Activated T-helper 1 cell treated with anti-CD3 and anti-CD28 coated beads, Interleukin-12 subunit alpha, Interleukin-12 subunit beta, Interleukin-2, Interleukin-4 antibody, amounts not matched to agents 30 ng/mL and 10 ng/mL and 1 ng/mL, durations not matched to agents 14 hours and 24 hours and 36 hours (primary cell): Measurements from ENCODE around the gene LRP10. TPM values are rescaled to one million over a fixed set of nuclear protein-coding genes. Genes with fewer than 3 reads are reported as not detected.
A peak's percentile ranks its signal among the peaks of the same experiment; 100 is the strongest.

Experiments
- DNase-seq: peaks from one replicate; pipeline ENCODE4 v3.0.0; 2021; ENCODE audit warnings: low spot score
- H3K27ac Mint-ChIP-seq: one replicate; pipeline ENCODE4 v1.8.0; 2021; ENCODE audit warnings: mild to moderate bottlenecking, mixed read lengths
- H3K27me3 Mint-ChIP-seq: one replicate; pipeline ENCODE4 v1.8.0; 2022; ENCODE audit warnings: mild to moderate bottlenecking, moderate library complexity, mixed read lengths; ENCODE audit not compliant: insufficient read depth
- H3K36me3 Mint-ChIP-seq: one replicate; pipeline ENCODE4 v1.8.0; 2021; ENCODE audit warnings: low read depth, mixed read lengths
- H3K4me1 Mint-ChIP-seq: one replicate; pipeline ENCODE4 v1.8.0; 2021; ENCODE audit warnings: low read depth, mixed read lengths
- H3K4me3 Mint-ChIP-seq: one replicate; pipeline ENCODE4 v1.8.0; 2021; ENCODE audit warnings: mild to moderate bottlenecking, moderate library complexity, mixed read lengths
- H3K9me3 Mint-ChIP-seq: one replicate; pipeline ENCODE4 v1.8.0; 2021; ENCODE audit warnings: mixed read lengths
- intact Hi-C: fragments of 100-400 bp; cut with micrococcal nuclease; formaldehyde crosslinking; loops from one replicate; pipeline ENCODE4 v1.15.1; 2024
- total RNA-seq: library from RNA; stranded (reverse); gene quantifications from 2 replicates; pipeline ENCODE4 v1.2.3, GENCODE V29; 2022

The LRP10 gene
- total RNA-seq, 1 donor from 2014 or later: 44.6 TPM

DNA sequence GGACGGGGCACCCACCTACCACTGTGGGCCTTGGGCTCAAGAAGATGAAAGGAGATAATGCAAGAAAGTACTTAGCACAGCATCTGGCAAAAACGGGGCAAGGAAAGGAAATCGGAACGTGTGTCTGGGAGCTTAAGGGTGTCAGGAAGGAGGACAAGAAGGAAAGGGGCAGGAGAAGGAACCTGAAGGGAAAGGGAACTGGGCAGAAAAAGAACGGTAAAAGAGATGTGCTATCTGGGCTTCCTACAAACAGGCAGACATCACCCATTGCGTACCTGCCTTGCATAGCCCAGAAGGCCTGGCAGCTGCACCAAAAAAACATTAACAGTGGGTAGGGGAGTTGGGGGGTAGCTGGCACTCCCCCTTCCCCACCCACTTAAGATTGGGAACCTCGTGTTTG, 10.5 kb downstream of the LRP10 start:
- DNase-seq: no peak
- Mint-ChIP-seq H3K27me3 (peaks cover 8% of the 10 kb centered on the region), H3K27ac (no peak overlapping the region), H3K4me1 (peaks cover 13% of the 10 kb centered on the region), H3K9me3 (no peaks in the 10 kb centered on the region), H3K4me3 (no peak overlapping the region), H3K36me3 (peaks cover 20% of the 10 kb centered on the region)
- intact Hi-C loops: no loop called here

DNA sequence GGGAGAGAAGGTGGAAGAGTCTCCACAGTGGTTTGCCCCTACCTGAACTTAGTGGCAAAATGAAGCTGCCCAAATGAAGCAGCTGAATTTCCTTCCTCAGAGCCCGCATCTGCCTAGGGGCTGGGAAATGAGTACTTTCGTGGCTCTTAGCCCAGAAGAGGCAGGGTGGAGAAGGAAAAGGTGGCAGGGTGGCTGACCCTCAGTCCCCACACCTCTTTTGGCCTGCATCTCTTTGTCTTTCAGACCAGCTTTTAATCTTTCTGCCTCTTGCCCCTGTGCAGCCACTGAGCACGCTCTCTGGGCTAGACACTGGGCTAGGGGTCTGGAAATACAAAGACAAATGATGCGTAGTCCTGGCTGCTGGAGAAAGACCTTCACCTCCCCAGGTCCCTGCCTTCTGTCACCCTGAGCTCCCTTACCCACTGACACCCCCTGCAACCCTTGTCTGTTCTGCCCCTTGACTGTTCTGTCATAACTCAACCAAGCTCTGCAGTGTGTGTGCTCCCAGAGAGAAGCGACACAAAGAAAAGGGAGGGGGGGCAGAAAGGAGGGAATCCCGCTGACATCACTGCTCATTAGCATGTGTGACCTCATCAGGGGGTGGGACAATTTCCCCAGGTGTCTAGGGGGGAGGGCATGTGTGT, 11.1 kb downstream of the LRP10 start:
- DNase-seq: no peak
- Mint-ChIP-seq H3K27me3 (peaks cover 8% of the 10 kb centered on the region), H3K4me1 (peaks cover 19% of the 10 kb centered on the region), H3K36me3 (peaks cover 16% of the 10 kb centered on the region), H3K4me3 (no peak overlapping the region), H3K9me3 (no peaks in the 10 kb centered on the region), H3K27ac (no peak overlapping the region)
- intact Hi-C loops: loop anchor here (1.0 kb wide), 1 partner anchor 23 kb away; no protein-coding TSS in a partner anchor

DNA sequence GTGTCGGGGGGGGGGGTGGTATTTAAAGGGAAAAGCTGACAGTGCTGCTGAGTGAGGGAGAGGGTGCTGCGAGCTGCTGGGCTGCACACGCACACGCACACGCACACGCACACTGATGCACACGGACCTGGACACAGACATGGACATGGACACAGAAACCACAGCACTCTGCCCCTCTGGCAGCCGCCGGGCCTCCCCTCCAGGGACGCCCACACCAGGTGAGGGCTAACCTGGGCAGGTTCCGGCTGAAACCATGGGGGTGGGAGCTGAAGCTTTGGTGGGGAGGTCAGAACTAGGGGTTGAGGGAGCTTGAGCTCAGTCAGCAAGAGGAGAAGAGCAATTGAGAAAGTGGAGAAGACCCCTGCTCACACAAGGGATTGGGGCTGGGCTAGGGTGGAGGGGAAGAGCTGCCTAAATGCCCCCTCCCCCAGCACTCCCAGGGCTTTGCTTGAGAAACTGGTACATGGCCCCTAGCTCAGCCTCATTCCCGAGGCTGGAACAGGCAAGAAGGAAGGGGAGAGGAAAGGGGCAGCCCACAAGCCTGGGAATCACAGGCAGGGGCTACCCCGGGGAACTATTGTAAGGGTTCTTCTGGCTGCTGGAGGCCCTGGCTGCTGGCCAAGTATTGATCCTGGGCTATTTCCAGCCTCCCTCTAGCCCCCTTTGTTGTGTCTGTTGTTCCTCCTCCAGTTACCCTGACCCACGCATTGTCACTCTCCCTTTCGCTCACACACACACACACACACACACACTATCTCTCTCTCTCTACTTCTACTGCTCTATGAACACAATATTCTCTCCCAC, 11.8 kb downstream of the LRP10 start, which contains the start of gene REM2:
REM2 (plus strand) TSS at position 50 of the 804 bp plus-strand sequence; CDS start at position 116, 66 bp downstream.
- peaks cover 8% of the 10 kb centered on the region for H3K27me3 Mint-ChIP-seq
- H3K36me3 Mint-ChIP-seq: peaks cover 10% of the 10 kb centered on the region
- no peaks in the 10 kb centered on the region for H3K9me3 Mint-ChIP-seq
- no peak for DNase-seq
- H3K4me1 Mint-ChIP-seq: peaks cover 22% of the 10 kb centered on the region
- no peak within 1 kb of the TSS for H3K27ac Mint-ChIP-seq
- intact Hi-C loops: loop anchor here (1.0 kb wide), 1 partner anchor 24 kb away; no protein-coding TSS in a partner anchor
- H3K4me3 Mint-ChIP-seq: no peak within 1 kb of the TSS

DNA sequence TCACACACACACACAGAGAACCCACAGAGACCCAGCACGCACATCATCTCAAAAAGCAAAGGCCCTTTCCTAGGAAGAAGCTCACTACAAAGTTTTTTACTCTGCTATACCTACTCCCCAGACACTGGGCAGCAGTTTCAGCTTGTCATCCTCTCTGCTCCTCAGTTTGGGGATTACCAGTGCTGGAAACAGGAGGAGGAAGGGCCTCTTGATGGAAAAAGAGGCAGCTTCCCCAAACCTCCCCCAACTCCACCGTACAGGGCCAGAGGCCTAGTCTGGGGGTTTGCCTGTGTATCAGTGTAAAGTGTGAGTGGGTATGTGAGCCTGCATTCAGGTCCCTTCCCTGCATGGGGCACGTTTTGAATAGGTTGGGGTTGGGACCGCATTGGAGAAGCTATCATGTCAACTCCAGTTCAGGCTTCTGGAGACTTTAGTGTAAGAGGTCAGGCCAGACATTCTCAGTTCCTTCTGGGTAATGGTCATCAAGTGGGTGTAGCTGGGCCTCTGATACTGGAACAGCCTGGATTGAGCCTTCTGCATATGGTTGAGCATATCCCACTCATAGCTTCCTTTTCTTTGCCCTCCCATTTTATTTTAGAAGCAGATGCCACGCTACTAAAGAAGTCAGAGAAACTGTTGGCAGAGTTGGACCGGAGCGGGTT, 12.7 kb downstream of the LRP10 start:
- peaks cover 21% of the 10 kb centered on the region for H3K4me1 Mint-ChIP-seq
- H3K9me3 Mint-ChIP-seq: no peaks in the 10 kb centered on the region
- intact Hi-C loops: no loop called here
- no peak overlapping the region for H3K27ac Mint-ChIP-seq
- H3K27me3 Mint-ChIP-seq: peaks cover 8% of the 10 kb centered on the region
- no peak overlapping the region for H3K4me3 Mint-ChIP-seq
- H3K36me3 Mint-ChIP-seq: peaks cover 5% of the 10 kb centered on the region
- no peak for DNase-seq

DNA sequence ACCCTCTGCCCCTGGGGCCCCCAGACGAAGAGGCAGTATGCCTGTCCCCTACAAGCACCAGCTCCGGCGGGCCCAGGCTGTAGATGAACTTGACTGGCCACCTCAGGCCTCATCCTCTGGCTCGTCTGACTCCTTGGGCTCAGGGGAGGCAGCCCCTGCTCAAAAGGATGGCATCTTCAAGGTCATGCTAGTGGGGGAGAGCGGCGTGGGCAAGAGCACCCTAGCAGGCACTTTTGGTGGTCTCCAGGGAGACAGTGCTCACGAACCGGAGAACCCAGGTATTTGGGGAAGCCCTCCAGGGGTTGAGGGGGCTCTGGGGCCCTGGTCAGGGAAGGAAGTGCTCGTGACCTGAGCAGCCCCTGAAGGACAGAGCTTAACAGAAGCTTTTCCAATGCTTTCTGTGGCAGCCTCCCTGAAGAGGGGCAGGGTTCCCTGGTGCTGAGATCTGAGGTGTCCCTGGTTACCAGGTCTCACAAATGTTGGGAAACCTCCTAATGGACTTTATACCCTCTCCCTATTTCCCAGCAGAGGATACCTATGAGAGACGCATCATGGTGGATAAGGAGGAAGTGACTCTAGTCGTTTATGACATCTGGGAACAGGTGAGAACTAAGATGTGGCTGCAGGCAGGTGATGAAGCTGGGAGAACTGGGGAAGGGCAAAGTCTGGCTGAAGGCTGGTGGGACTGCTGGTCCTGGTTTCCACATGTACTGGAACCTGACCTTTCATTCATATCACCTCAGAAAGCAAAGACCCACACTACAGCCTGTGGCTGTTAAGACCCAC, 13.4 kb downstream of the LRP10 start:
- intact Hi-C loops: no loop called here
- peaks cover 25% of the 10 kb centered on the region for H3K4me1 Mint-ChIP-seq
- no peaks in the 10 kb centered on the region for H3K9me3 Mint-ChIP-seq
- H3K4me3 Mint-ChIP-seq: no peak overlapping the region
- H3K27ac Mint-ChIP-seq: no peak overlapping the region
- peaks cover 4% of the 10 kb centered on the region for H3K36me3 Mint-ChIP-seq
- peaks cover 8% of the 10 kb centered on the region for H3K27me3 Mint-ChIP-seq
- no peak for DNase-seq

DNA sequence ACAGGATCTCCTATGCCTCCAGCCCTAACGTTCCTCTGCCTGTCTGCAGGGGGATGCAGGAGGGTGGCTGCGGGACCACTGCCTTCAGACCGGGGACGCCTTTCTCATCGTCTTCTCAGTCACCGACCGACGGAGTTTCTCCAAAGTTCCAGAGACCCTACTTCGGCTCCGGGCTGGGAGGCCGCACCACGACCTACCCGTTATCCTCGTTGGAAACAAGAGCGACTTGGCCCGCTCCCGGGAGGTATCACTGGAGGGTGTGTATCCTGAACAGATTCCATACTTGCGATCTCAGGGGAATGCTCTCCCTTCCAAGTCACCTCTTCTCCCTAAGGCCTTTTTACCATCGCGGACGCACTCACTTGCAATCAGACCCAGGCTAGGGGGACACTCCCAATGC, 14.4 kb downstream of the LRP10 start:
- Mint-ChIP-seq H3K27me3 (peaks cover 8% of the 10 kb centered on the region), H3K9me3 (no peaks in the 10 kb centered on the region), H3K27ac (peak overlapping the region; percentile 59), H3K4me1 (peaks cover 31% of the 10 kb centered on the region), H3K4me3 (peak overlapping the region; percentile 36), H3K36me3 (peaks cover 8% of the 10 kb centered on the region)
- intact Hi-C loops: loop anchor here (2.0 kb wide), 1 partner anchor 15 kb away; no protein-coding TSS in a partner anchor
- no peak for DNase-seq

DNA sequence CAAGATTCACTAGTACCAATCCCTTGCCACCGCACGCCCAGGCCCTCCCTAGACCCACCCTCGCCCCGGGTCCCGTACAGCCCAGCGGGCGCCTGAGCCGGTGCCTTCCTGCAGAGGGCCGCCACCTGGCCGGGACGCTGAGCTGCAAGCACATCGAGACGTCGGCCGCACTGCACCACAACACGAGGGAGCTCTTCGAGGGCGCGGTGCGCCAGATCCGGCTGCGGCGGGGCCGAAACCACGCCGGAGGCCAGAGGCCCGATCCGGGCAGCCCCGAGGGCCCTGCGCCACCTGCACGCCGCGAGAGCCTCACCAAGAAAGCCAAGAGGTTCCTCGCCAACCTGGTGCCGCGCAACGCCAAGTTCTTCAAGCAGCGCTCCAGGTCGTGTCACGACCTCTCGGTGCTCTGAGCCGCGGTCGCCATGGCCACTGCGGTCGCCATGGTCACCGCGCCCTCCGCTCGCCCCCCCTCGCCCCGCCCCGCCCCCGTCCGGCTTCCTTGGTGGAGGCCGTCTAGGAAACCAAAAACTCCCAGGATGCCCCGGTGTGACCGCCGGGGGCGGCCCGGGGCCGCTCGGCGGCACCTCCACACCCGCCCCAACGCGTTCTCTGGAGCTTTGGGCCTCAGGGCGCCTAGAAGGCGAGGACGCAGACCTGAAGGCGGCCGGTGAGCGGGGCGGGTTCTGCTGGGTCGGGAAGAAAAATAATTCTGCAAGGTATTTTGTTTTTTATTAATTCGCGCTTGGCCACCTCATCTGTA, 15.1 kb downstream of the LRP10 start:
- intact Hi-C loops: loop anchor here (1.0 to 2.0 kb wide), 4 partner anchors 14 to 43 kb away; partner anchors contain the start of genes LRP10, PRMT5 and RBM23
- Mint-ChIP-seq H3K9me3 (no peaks in the 10 kb centered on the region), H3K27me3 (peaks cover 8% of the 10 kb centered on the region), H3K36me3 (peaks cover 8% of the 10 kb centered on the region), H3K27ac (peak overlapping the region; percentile 88), H3K4me3 (peak overlapping the region; percentile 87), H3K4me1 (peaks cover 31% of the 10 kb centered on the region)
- peak; percentile 62 for DNase-seq

DNA sequence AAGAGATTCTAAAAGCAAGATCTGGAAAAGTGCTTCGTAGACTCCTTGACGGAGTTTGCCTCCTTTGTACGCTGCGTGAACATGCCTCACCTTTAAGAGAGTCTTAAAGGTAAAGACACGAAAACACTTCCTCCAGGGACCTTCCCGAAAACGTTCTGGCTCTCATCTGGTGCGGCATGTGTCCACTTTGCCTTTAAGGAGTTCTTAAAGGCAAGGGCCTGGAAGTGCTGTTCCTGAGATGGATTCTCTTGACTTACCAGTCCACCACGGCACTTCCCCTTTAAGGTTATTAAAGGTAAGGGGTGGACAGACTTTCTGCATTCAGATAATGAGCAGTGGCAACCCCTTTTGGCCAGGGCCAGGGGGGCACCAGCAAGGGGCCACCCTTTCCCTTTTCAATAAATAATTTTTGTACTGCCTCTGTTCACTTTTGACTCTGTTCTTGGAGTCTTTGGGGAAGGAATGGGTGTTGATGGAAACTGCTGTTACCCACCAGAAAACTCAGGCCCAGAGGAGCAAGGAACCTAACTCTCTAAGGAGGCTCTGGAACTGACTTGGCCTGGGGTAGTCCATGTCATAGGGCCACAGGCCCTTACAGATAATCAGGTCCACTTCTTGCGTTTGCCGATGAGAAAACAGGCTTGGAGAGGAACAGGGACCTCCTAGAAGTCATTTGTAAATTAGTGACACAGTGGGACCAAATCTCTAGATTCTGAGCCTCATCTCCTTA, 15.9 kb downstream of the LRP10 start:
- H3K4me3 Mint-ChIP-seq: peak overlapping the region; percentile 87
- no peaks in the 10 kb centered on the region for H3K9me3 Mint-ChIP-seq
- peaks cover 6% of the 10 kb centered on the region for H3K27me3 Mint-ChIP-seq
- H3K4me1 Mint-ChIP-seq: peaks cover 31% of the 10 kb centered on the region
- intact Hi-C loops: loop anchor here (1.0 to 2.0 kb wide), 4 partner anchors 13 to 42 kb away; partner anchors contain the start of genes LRP10, PRMT5 and RBM23
- peak overlapping the region; percentile 88 for H3K27ac Mint-ChIP-seq
- DNase-seq: peak; percentile 48
- peaks cover 8% of the 10 kb centered on the region for H3K36me3 Mint-ChIP-seq

DNA sequence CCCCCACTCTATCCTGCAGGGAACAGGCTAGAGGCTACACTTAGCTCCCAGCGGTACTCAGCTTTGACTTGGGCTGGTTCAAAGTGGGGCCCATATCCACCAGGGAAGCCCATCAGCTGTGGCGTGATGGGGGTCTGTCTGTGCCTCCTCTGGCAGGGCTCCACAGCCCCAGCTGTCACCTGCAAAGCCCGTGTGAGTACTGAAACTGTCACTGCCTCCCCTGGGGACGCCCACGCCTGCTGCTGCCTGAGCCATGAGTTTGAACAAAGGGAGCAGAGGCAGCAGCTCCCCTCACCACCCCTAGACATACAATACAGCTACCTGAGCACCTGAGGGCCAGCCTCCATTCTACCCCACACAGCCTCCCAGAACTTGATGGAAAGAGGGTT, 16.4 kb downstream of the LRP10 start:
- Mint-ChIP-seq H3K4me1 (peaks cover 31% of the 10 kb centered on the region), H3K36me3 (peaks cover 9% of the 10 kb centered on the region)

DNA sequence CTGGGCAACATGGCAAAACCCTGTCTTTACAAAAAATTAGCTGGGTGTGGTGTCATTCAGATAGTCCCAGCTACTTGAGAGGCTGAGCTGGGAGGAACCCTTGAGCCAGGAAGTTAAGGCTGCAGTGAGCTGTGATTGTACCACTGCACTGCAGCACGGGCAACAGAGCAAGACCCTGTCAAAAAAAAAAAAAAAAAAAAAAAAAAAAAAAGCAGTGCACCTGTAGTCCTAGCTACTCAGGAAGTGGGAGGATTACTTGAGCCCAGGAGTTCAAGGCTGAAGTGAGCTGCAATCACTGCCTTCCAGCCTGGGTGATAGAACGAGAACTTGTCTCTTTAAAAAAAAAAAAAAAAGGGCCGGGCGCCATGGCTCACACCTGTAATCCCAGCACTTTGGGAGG, 17.1 kb downstream of the LRP10 start:
- Mint-ChIP-seq H3K36me3 (peaks cover 12% of the 10 kb centered on the region), H3K4me3 (no peak overlapping the region), H3K27me3 (peaks cover 5% of the 10 kb centered on the region), H3K4me1 (peaks cover 31% of the 10 kb centered on the region), H3K27ac (no peak overlapping the region), H3K9me3 (no peaks in the 10 kb centered on the region)
- no peak for DNase-seq
- intact Hi-C loops: no loop called here

More for the DNA sequence above, 16.4 kb downstream of the LRP10 start:
- H3K27ac Mint-ChIP-seq: peak overlapping the region; percentile 88
- no peaks in the 10 kb centered on the region for H3K9me3 Mint-ChIP-seq
- intact Hi-C loops: loop anchor here (1.0 to 2.0 kb wide), 4 partner anchors 13 to 41 kb away; partner anchors contain the start of genes LRP10, PRMT5 and RBM23
- peak overlapping the region; percentile 87 for H3K4me3 Mint-ChIP-seq
- DNase-seq: no peak
- peaks cover 5% of the 10 kb centered on the region for H3K27me3 Mint-ChIP-seq

DNA sequence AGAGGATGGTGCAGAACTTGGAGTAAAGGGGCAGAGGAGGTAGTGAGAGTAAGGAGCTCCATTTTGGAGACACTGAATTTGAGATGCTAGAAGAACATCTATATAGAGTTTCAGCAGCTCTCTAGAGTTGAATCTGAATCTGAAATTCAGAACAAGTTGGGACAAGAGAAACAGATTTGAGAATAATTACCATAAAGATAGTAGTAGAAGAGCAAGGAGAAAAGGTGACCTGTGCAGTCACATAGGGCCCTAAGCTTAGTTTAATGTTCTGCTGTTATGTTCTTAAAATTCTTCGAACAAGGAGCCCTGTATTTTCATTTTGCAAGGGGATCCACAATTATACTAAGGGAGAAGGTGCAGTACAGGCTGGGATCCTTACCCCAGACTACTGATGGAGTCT, 18.9 kb downstream of the LRP10 start:
- H3K27me3 Mint-ChIP-seq: peaks cover 2% of the 10 kb centered on the region
- DNase-seq: no peak
- H3K4me1 Mint-ChIP-seq: peaks cover 31% of the 10 kb centered on the region
- no peaks in the 10 kb centered on the region for H3K9me3 Mint-ChIP-seq
- no peak overlapping the region for H3K4me3 Mint-ChIP-seq
- peaks cover 16% of the 10 kb centered on the region for H3K36me3 Mint-ChIP-seq
- no peak overlapping the region for H3K27ac Mint-ChIP-seq
- intact Hi-C loops: no loop called here
